COLO668 (cell line): ENCODE measurements around the gene KRTAP23-1.

Experiments used
- DNase-seq: peaks from one replicate; lab custom pipeline; 2025; ENCODE audit not compliant: unreplicated experiment; lab: John Stamatoyannopoulos, UW

Gene KRTAP23-1

DNA sequence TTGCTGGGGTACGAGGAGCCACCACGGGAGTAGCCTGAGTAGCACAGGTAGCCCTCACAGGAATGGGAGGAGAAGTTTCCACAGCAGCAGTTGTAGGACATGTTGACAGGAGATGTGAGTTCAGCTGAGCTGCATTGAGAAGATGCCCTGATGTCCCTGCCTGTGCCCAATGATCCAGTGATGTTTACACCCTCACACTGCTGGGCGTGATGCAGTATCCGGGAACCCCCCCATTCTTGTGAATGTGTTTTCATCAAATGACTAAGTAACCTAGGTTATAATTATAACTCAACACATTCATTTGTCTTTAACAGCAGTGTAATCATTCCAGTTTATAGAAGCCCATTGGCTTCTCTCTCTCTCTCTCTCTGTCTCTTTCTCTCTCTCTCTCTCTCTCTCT lies at the start of gene KRTAP23-1:
Gene KRTAP23-1 (minus strand): TSS at position 101 of the 400 bp plus-strand sequence. CDS start 0 bp downstream, at position 101.
- no peak for DNase-seq

DNA sequence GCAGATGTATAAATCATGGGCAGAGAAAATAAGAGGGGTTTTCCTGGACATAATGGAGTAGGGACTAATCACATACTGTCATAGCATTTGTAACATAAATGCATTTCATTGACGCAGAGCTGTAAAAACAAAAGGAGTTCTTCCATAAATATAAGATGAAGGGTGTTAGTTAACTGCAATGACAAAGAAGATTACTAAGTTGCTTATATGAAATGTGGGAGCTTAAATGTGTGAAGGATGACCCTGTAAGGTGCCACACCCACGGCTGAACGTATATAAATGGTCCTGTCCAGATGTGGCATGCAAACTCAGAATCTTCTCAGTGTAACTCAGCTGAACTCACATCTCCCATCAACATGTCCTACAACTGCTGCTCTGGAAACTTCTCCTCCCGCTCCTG lies 47.3 kb upstream of the KRTAP23-1 start, which contains the start of gene KRTAP13-1:
Gene KRTAP13-1 (plus strand): TSS at position 301 of the 400 bp plus-strand sequence. CDS start 56 bp downstream, at position 357.
- no peak for DNase-seq

DNA sequence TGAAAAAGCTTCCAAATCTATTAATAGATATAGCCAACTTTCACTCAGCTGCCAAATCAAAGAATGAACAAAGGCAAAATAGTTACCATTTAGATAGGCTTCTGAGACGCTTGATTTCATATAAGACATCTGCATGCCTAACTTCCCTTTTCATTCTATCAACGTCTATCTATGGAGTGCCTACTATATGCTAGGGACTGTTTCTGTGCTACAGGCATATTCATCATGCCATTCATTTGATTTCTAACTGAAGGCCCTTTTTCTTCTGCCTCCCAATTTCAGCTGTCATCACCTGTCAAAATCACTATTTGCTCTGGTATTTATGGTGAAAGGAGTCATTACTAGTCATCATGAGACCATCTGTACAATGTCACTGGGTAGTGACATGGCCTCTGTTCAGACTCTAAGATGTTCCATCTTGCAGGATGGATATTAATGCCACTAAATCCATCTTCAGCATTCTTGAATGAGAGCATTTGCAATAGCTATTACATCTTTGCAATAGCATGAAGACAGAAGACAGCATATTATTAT lies 43.2 kb upstream of the KRTAP23-1 start:
- no peak for DNase-seq

- DNase-seq = no peak
These were observed 33.8 kb upstream of the KRTAP23-1 start for GRCh38 chr21:30382201-30382600.

GRCh38 chr21:30372139-30372770 lies 23.8 kb upstream of the KRTAP23-1 start, which contains the start of gene KRTAP13-2:
Gene KRTAP13-2, minus strand, starts transcription at chr21:30372271. Its CDS starts 58 bp downstream, at chr21:30372213.
- DNase-seq = no peak

DNA sequence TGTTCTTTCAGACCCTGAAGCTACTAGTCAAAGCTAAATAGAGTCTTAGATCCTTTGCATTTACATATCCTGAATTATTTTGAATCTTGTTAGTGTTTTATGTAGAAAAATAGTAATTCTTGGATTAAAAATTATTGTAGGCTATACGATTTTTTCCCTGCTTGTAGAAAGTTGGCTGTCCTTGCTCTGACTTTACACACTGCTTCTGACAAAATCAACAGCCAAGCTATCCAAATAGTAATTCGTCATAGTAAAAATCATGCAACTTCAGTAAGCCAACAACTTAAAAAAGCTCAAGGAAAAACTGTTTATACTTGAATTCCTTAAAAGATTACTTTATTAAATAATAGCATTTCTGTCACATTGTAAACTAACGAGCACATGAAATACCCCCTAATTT lies 7.5 kb upstream of the KRTAP23-1 start:
- DNase-seq = no peak

- DNase-seq = no peak
These were observed 6.1 kb upstream of the KRTAP23-1 start for GRCh38 chr21:30354308-30355005.

DNA sequence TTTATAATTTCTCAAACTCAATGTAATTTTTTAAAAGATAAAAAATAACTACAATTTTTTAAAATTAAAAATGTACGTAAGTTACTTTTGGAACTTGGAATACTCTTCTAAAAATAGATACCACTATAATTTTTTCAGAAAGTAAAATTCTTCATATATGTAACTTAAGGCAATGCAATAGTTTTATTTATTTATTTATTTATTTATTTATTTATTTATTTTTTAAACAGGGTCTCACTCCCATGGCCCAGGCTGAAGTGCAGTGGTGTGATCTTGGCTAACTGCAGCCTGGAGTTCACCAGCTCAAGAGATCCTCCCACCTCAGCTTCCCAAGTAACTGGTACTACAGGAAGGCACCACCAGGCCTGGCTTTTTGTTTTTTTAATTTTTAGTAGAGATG lies 3.1 kb upstream of the KRTAP23-1 start:
- no peak for DNase-seq

DNA sequence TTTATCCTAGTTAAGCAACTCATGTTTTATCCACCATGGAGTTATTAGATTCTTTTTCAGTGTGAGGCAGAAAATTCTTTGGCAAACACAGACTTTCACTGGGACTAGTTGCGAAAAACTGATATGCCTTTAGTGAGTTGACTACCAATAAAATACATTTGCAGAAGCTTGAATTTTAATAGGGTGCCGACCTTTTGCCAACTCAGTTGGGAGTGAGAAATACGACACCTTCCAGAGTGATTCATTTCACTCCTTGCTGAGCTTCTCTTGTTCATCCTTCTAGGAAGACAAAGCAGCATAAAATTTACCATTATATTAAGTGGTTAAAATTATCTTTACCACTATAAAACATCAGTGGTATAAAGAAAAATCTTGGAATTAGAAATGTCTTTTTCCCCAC lies 1.2 kb upstream of the KRTAP23-1 start:
- no peak for DNase-seq

DNA sequence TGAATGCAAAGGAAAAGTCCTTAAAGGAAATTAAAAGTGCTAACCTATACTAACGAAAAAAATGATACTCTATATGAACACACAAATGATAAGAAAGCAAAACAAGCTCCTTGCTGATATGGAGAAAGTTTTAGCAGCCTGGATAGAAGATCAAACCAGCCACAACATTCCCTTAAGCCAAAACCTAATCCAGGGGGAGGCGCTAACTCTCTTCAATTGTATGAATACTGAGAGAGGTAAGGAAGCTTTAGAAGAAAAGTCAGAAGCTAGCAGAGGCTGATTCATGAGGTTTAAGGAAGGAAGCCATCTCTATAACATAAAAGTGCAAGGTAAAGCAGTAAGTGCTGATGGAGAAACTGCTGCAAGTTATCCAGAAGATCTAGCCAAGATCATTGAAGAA lies 3.4 kb downstream of the KRTAP23-1 start:
- no peak for DNase-seq

DNA sequence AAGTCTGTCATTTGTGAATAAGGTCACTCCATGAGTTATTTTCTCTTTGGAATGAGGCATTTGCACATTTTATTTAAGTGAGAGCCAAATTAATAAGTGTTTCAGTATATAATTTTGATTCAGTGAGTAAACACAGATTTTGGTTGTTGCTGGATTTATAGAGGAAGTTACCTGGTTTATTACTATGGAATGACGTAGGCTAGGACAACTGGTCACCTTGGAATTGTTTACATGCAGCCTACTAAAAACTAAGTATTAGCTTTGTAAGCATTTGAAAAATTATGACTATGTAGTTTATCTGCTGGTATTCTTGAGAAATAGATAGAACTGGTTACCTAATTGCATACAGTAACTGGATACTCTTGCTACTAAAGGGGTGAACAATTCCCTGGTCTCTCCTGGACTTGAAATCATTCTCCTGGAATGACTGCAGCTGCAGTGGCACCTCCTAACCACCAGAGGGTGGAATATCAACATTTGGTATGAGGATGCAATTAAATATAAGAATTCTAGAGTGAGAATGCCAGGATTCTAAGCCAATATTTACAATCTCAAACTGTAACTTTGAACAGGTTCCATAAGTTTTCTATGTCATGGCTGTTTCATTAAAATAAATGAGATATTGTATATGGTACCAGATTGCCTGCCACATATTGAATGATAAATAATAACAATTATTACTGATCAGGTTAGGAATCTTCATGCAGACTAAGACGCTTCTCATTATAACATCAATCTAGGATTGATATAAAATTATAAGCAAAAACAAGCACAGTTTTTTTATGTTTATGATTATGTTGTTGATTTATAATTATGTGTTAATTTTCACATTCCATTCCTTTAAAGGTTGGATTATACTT lies 7.5 kb downstream of the KRTAP23-1 start:
- DNase-seq = peak; percentile 10

- no peak for DNase-seq
These were observed 9.7 kb downstream of the KRTAP23-1 start for GRCh38 chr21:30338717-30339116.

DNA sequence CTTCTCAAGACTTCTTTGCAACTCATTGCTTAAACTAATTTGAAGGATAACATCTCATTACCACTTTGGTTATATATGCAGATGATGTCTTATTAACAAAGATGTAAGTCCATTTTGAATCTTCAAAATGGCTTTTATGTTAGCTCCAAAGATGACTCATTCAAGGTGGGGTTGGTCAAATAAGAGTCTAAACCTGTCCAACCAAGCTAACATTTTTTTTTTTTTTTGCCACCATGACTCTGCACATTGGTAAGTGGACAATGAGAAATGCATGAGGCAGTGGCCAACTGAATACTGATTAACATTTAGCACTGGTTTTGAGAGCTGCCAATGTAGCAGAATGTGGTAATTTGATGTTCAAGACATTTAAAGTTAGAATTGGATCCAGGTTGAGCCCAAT lies 10.6 kb downstream of the KRTAP23-1 start:
- no peak for DNase-seq

DNA sequence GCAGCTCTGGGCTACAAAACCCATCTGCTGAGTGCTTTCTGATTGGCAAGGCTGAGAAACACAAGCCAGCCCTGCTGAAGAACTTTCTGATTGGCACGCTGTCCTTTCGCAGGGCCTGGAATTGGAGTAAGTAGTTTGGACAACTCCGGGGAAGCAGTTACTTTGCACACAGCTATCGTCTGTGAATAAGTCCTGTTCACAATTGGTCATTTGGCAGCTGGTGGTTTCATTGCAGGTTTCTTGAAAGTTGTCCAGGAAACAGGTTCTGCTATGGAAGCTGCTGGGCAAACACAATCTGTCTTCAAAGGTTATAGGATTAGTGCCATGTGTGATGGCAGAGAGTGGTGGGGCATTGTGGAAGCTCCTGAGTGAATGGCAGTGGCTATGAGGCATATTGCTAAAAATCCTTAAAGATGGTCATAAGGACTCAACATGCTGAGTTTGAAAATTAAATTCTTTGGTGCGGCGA lies 11.1 kb downstream of the KRTAP23-1 start, which contains the start of gene KRTAP27-1:
Gene KRTAP27-1 (minus strand): TSS at position 419 of the 469 bp plus-strand sequence. CDS start 26 bp downstream, at position 393.
- DNase-seq = no peak

DNA sequence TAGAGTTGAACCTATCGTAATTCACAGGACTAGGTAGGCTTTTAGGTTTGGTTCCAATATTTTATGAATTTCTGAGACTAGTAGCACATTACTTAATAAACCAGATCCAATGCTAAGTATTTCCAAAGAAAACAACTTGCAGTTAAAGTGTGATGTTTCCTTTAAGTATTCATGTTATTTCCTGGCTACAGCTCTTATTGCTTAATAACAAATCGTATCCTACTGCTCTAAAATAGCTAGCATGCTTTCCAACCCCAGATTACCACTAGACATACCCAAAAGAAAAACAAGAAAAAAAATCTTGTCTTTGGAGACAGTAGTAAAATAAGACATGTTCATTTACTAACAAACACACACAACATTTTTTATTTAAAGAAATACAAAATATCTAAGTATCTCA lies 11.8 kb downstream of the KRTAP23-1 start:
- no peak for DNase-seq

DNA sequence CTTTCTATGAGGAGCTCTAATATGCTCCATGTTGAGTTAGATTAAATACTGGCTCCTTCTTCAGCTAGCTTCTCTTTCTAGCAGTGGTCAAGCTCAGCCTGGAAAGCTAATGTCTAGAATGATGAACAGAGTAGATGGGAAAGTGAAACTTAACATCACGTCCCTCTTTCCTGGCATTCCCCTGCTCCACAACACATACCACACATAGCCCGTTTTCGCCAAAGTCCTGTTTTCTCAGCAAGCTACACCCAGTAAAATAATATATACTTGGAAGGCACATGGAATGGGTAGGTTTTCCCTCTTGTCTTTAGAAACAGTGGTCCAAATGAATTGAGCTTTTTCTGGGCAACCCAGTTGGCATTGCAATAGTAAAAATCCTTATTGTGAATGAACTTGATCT lies 14.7 kb downstream of the KRTAP23-1 start:
- DNase-seq = no peak

DNA sequence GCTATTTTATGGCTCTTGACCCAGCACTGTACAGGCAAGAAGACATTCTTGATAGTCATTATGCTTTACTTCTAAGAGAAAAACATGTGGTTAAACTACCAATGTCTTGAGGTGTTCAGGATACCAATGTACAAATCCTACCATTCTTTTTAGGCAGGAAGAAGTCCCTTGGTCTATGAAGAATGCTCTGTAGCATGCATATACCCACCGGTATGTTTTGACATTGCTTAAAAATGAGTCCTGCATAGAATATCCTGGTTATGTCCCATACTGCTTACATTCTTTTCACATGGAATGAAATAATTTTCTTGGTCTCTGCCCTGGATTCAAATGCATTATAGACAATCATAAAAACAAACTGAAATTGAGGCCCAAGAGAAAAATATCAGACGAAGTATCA lies 15.7 kb downstream of the KRTAP23-1 start:
- DNase-seq = no peak

GRCh38 chr21:30329203-30329875 lies 19.1 kb downstream of the KRTAP23-1 start:
- DNase-seq = no peak

DNA sequence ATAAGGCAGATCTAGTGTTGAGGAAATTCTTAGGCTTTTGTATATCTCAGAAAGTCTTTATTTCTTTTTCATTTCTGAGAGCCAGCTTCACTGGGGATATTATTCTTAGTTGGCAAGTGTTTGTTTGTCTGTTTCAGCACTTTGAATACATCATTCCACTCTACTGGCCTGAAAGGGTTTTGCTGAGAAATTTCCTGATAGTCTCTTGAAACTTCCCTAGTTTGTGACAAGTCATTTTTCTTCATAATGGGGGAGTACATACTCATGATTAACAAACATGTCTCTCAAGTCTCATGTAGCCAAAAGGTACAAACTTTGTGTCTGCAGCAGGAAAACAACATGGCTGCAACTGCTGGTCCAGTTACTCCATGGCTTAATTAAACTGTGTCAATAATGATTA lies 22.0 kb downstream of the KRTAP23-1 start:
- no peak for DNase-seq

GRCh38 chr21:30320215-30320614 lies 28.2 kb downstream of the KRTAP23-1 start, which contains the start of gene KRTAP26-1:
Gene KRTAP26-1, minus strand, starts transcription at chr21:30320315. Its CDS starts 280 bp downstream, at chr21:30320035.
- DNase-seq = no peak
